Activated B cell treated with CpG ODN at 0.5 μM for 24 hours (primary cell): Measurements from ENCODE around the gene HACD2. TPM values are rescaled to one million over a fixed set of nuclear protein-coding genes. Genes with fewer than 3 reads are reported as not detected.

ENCODE experiments used
- ATAC-seq: fragments of 200-7000 bp; cut with Tn5 transposase; one replicate; pipeline ENCODE4 v1.10.0; 2021; ENCODE audit warnings: low read depth, mild to moderate bottlenecking, moderate library complexity
- CTCF ChIA-PET: fragments of 350-600 bp; sonication (Branson Sonifier 250); formaldehyde crosslinking; loops from one replicate; lab custom pipeline; 2021; ENCODE audit warnings: antibody characterized with exemption; lab: Charles Lee
- POLR2A ChIA-PET: fragments of 350-600 bp; sonication (Branson Sonifier 250); formaldehyde crosslinking; loops from one replicate; lab custom pipeline; 2021; ENCODE audit warnings: antibody characterized with exemption; lab: Charles Lee
- DNase-seq: peaks from one replicate; pipeline ENCODE4 v3.0.0; 2022
- H3K27ac Mint-ChIP-seq: one replicate; pipeline ENCODE4 v1.8.0; 2020; ENCODE audit warnings: mixed read lengths
- H3K27me3 Mint-ChIP-seq: one replicate; pipeline ENCODE4 v1.8.0; 2021; ENCODE audit warnings: mixed read lengths
- H3K36me3 Mint-ChIP-seq: one replicate; pipeline ENCODE4 v1.8.0; 2021; ENCODE audit warnings: low read depth, mixed read lengths
- H3K4me1 Mint-ChIP-seq: one replicate; pipeline ENCODE4 v1.8.0; 2021; ENCODE audit warnings: mixed read lengths
- H3K4me3 Mint-ChIP-seq: one replicate; pipeline ENCODE4 v1.8.0; 2020; ENCODE audit warnings: mild to moderate bottlenecking, mixed read lengths
- H3K9me3 Mint-ChIP-seq: one replicate; pipeline ENCODE4 v1.8.0; 2020; ENCODE audit warnings: mixed read lengths
- CTCF ChIP-seq: fragments of 200-600 bp; IDR thresholded peaks from one replicate; pipeline ENCODE4 v1.8.0; 2022; ENCODE audit warnings: antibody characterized with exemption, mild to moderate bottlenecking
- intact Hi-C: fragments of 100-400 bp; cut with micrococcal nuclease; formaldehyde crosslinking; loops from one replicate; pipeline ENCODE4 v1.15.1; 2024
- total RNA-seq: library from RNA; stranded (reverse); gene quantifications from 2 replicates; pipeline ENCODE4 v1.2.3, GENCODE V29; 2022

Gene HACD2
- total RNA-seq, 1 donor from 2014 or later, result 32.9 TPM

- H3K27ac Mint-ChIP-seq, result no peak overlapping the region
- peaks cover 15% of the 10 kb centered on the region for H3K9me3 Mint-ChIP-seq
- H3K36me3 Mint-ChIP-seq, result peaks cover 63% of the 10 kb centered on the region
- DNase-seq (no peak), ATAC-seq (no peak)
- ChIA-PET POLR2A (no interaction called here), CTCF (no interaction called here)
- H3K4me3 Mint-ChIP-seq, result no peak overlapping the region
- no peaks in the 10 kb centered on the region for H3K27me3 Mint-ChIP-seq
- no peak for TF ChIP-seq CTCF
- peaks cover 4% of the 10 kb centered on the region for H3K4me1 Mint-ChIP-seq
- intact Hi-C loops, result no loop called here
These were observed 32.6 kb downstream of the HACD2 start for GRCh38 chr3:123552095-123552714.

DNA sequence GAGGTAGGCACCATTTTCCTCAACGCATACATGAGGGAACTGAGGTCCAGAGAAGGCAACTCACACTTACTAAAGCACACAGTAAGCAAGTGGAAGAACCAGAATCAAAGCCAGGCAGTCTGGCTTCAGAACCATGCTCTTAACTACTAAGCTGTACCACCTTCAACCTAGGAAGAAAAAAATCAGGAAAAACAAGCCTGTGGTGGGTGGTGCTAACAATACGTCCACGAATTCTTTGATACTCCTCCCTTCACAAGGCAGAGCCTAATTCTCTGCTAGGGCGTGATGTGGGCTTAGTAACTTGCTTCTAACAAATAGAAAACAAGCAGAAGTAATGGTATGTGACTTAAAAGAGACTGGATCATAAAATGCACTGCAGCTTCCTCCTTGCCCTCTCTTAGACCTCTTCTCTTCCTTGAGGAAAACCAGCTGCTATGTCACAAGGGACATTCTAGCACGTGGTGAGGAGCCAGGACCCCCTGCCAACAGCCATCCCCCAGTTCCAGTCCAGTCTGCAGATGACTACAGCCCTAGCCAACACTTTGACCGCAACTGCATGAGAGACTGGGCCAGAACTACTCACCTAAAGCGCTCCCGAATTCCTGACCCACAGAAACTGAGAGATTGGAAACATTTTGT is 36.9 kb downstream of the HACD2 start:
- H3K4me3 Mint-ChIP-seq, result no peak overlapping the region
- ATAC-seq (no peak), DNase-seq (no peak)
- intact Hi-C loops, result no loop called here
- peaks cover 7% of the 10 kb centered on the region for H3K9me3 Mint-ChIP-seq
- no peak for TF ChIP-seq CTCF
- H3K27me3 Mint-ChIP-seq, result no peaks in the 10 kb centered on the region
- H3K4me1 Mint-ChIP-seq, result peaks cover 4% of the 10 kb centered on the region
- H3K36me3 Mint-ChIP-seq, result peaks cover 43% of the 10 kb centered on the region
- POLR2A ChIA-PET, result no interaction called here
- H3K27ac Mint-ChIP-seq, result no peak overlapping the region
- CTCF ChIA-PET, result no interaction called here

- H3K4me3 Mint-ChIP-seq, result no peak overlapping the region
- no peaks in the 10 kb centered on the region for H3K27me3 Mint-ChIP-seq
- H3K36me3 Mint-ChIP-seq, result peaks cover 44% of the 10 kb centered on the region
- H3K4me1 Mint-ChIP-seq, result no peaks in the 10 kb centered on the region
- DNase-seq (no peak), ATAC-seq (no peak)
- no peak for TF ChIP-seq CTCF
- no peak overlapping the region for H3K27ac Mint-ChIP-seq
- CTCF ChIA-PET, result no interaction called here
- intact Hi-C loops, result no loop called here
- H3K9me3 Mint-ChIP-seq, result no peaks in the 10 kb centered on the region
- POLR2A ChIA-PET, result interaction anchor here (0.6 kb wide), 1 partner anchor 24 kb away, joined by 3 read pairs; no protein-coding TSS in a partner anchor
These were observed 38.6 kb downstream of the HACD2 start for GRCh38 chr3:123546133-123546755.

DNA sequence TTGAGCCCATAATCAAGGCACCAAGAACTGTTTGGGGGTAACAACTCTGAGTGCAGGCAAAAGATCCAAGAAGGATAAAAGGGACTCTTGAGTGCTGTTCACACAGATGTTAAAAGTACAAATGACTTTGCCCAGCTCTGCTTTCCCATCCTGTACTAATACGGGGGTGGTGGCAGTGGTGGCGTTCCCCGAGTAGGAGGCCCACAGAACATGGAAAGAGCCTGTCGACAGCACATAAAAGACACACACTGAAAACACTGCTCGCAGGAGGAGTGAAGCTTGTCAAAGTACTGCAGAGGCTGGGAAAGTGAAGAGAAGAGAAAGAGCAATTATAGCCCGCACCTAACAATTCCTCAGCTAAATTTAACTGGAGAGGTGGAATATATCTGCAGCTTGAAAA is 40.9 kb downstream of the HACD2 start:
- no peaks in the 10 kb centered on the region for H3K9me3 Mint-ChIP-seq
- H3K27ac Mint-ChIP-seq, result no peak overlapping the region
- no peak for DNase-seq
- H3K4me3 Mint-ChIP-seq, result no peak overlapping the region
- CTCF ChIA-PET, result no interaction called here
- intact Hi-C loops, result no loop called here
- H3K36me3 Mint-ChIP-seq, result peaks cover 25% of the 10 kb centered on the region
- H3K4me1 Mint-ChIP-seq, result no peaks in the 10 kb centered on the region
- ATAC-seq, result no peak
- no peak for TF ChIP-seq CTCF
- POLR2A ChIA-PET, result no interaction called here
- H3K27me3 Mint-ChIP-seq, result no peaks in the 10 kb centered on the region

DNA sequence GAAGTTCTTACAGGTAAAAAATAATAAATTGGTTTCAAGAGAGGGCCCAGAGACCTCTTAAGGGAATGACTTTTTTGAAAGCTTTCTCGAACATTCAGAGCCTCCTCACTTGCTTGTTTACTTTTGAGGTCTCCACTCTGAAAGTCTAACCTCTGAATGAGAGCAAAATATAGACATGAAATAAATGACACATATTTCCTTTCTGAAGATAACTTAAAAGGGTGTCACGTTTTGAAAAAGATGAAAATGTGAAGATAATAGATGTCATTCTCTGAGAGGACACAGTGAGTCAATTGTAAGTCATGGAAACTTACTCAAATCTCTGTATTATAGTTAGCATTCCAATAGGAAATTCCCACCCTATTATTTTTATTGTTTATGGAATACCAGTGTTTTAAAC is 44.6 kb downstream of the HACD2 start:
- CTCF ChIA-PET, result no interaction called here
- Mint-ChIP-seq H3K27me3 (no peaks in the 10 kb centered on the region), H3K27ac (no peak overlapping the region)

More for the DNA sequence above, 44.6 kb downstream of the HACD2 start:
- H3K9me3 Mint-ChIP-seq, result no peaks in the 10 kb centered on the region
- H3K4me1 Mint-ChIP-seq, result no peaks in the 10 kb centered on the region
- no peak for TF ChIP-seq CTCF
- ATAC-seq, result no peak
- POLR2A ChIA-PET, result no interaction called here
- DNase-seq, result no peak
- intact Hi-C loops, result no loop called here
- H3K4me3 Mint-ChIP-seq, result no peak overlapping the region
- H3K36me3 Mint-ChIP-seq, result peaks cover 23% of the 10 kb centered on the region
